NCI-H524 (cell line): ENCODE measurements around the gene EIF2S3.
A peak's percentile ranks its signal among the peaks of the same experiment; 100 is the strongest.
"Not testable (repeated sequence)": the region's sequence is repeated elsewhere in the genome, so short reads cannot be mapped to it uniquely, and the experiment has no call there.

Experiments
- DNase-seq, 2 experiments: peaks; one replicate each; lab custom pipeline; 2025; lab: John Stamatoyannopoulos, UW

EIF2S3 gene

DNA sequence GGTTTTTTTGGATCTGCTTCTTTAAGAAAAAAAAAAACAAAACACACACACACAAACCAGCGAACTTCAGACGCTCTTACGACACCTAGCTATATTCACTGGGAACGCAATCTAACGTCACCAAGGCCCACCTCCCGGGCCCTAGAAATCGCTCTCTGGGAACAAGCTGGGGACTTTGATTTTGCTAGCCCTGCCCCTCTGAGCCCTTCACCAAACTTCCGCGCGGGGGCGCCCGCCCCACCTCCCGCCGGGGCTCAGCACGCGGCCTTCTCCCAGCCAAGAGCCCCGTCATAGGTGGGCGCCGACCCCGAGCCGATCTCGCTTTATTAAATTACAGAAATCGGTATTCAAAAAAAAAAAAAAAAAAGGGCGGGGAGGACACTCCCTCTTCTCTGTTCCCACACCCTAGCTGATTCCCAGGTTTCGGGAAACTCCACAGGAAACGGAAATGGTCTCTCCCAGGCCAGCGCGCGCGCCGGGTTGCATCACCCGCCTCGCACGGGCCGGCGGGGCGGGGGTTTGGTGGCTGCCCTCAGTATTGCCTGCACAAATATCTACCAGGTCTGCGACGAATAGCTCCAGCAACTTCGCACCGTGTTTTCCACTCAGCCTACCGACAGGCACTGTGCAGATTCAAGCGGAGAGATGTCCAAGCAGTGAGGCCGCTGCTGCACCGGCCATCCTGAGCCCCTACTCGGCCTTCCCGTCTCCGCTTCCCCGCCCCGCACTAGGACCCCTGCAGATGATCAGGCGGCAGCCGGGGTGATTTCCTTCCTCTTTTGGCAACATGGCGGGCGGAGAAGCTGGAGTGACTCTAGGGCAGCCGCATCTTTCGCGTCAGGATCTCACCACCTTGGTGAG lies at the start of gene EIF2S3:
Gene EIF2S3, plus strand, starts transcription at position 775 of the 861 bp plus-strand sequence. Its CDS starts 13 bp downstream, at position 788.
- DNase-seq = peak; percentile 90 to 96

DNA sequence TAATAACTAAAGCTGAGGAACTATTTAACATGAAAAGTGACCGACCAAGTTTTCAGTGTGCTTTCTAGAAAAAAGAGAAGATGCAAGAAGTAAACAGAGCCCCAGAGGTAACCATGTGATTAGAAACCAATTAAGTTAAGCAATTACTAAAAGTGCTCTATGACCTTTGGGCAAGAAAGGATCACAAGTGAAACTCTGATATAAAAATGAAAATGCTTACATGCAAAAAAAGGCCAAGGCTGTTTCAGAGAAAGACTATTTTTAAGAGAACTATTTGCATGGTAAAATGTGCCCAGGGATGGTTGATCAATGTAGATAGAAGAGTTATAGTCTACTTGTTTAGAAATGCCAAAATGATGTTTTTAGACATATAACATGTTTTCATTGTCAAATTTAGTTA lies 49.7 kb upstream of the EIF2S3 start:
- no peak for DNase-seq

DNA sequence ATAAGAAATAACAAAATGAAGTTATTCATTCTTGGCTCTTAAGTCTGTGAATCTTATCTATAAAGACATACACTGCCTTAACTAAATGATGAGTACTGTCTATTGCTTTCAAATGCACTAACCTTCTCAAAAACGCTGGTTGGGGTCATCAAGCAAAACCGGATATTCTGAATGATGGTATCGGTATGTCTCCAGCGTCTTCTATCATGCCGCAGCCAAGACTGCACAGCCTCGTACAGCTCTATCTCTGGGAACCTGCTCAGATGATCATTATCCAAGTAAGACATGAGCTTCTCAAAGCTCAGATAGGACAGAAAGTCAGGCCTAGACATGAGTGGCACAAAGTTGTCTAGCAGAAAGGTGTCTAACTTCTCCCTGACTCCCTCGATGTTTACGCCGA lies 48.9 kb upstream of the EIF2S3 start:
- DNase-seq = no peak

DNA sequence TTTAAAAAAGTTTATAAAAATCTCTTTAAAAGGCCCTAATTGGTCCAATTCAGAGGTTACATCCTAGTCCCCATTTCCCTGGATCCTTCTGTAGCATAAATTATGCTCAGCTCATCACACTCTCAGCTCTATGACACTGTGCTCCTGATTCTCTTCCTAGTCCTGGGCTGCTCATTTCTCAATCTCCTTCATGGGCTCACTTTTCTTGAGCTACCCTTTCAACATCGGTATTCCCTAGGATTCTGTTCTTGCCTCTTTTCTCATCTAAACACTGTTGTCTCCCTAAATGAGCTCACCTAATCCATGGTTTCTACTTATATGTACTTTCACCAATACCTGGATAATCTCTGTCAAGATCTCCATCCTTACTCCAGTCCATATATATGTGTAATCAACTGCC lies 42.5 kb upstream of the EIF2S3 start:
- DNase-seq = no peak

DNA sequence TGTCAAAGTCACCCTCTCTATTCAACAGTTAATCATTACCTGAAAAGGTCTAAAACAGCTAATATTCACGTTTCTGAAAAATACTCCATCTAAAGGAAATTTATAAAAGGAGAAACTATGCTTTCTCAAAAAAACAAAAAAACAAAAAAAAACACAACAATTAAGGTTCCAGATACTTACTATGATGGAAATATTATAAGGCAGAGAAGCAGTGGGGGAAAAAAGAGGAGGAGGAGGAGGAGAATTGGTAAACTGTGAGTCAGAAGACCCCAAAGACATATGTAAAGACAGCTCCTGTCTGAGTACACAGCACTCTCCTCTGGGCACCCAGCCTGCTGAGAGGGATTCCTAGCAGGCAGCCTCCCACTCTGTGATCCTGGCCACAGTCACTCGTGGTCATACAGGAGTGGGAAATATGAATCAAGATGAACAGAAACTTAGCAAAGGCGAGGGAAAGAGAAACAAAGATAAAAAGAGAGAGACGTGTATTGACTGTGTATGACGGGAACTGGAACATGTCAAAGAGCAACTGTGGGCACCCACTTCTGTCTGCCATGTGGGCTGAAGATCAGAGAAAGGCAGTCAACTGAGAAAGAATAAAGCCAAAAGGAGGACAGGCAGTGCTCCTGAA lies 40.3 kb upstream of the EIF2S3 start:
- no peak for DNase-seq

DNA sequence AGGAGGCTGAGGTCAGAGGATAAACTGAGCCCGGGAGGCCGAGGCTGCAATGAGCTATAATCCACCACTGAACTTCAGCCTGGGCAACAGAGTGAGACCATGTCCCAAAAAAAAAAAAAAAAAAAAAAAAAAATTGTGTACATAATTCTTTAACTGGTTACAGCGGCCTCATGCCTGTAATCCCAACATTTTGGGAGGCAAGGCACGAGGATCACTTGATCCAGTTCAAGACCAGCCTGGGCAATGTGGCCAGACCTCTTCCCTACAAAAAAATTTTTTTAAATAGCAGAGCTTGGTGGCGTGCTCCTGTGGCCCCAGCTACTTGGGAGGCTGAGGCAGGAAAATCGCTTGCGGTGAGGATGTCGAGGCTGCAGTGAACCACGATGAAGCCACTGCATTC lies 37.1 kb upstream of the EIF2S3 start:
- no peak for DNase-seq

DNA sequence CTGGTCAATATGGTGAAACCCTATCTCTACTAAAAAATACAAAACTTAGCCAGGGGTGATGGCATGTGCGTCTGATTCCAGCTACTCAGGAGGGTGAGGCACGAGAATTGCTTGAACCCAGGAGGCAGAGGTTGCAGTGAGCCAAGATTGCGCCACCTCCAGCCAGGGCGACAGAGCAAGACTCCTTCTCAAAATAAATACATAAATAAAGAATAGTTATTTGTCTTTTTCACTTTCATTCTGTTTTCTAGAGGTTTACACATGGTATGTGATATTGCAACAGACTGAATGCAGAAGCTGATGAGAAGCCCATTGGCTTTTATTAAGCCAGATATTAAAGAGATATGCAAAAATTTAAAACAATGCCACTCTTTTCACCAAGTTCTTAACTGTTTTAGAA lies 35.9 kb upstream of the EIF2S3 start:
- no peak for DNase-seq

DNA sequence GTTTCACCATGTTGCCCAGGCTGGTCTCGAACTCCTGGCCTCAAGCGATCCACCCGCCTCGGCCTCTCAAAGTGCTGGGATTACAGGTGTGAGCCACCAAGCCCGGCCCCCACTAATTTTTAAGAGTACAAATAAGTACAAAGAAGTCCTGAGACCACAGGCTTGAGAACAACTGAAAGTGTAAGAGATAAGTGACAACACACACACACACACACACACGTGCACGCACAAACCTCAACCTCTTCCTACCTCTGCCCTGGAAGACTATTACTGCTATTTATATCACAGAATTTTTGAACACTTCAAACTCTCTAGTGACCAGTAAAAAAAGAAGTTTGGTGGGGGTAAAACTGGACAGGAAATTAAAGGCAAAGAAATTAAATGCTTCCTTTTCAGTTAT lies 35.3 kb upstream of the EIF2S3 start:
- DNase-seq = no peak

DNA sequence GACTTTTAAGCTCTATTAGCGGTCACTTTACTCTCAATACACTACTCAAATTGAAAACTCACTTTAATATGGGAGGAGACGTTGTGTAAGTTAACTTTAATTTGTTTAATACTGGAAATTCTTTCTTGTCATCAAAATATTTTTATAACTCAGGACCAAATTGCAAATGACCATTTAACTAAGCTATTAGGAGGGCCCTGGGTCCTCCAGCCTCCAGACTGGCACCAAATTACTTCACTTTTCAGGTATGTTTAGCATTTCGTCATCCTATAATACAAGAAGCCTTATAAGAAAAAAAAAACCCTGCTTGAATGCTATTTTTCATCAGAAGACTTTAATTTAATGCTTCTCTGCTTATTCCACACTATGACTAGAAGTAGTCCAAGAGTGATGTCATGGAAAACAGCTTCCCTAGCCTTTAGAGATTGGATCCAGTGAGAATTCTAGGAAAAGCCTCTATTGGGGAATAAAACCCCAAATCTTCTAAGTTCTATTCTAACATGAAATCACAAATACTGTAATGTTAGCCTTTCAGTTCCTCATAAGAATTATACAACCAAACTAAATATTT lies 34.4 kb upstream of the EIF2S3 start:
- no peak for DNase-seq

DNA sequence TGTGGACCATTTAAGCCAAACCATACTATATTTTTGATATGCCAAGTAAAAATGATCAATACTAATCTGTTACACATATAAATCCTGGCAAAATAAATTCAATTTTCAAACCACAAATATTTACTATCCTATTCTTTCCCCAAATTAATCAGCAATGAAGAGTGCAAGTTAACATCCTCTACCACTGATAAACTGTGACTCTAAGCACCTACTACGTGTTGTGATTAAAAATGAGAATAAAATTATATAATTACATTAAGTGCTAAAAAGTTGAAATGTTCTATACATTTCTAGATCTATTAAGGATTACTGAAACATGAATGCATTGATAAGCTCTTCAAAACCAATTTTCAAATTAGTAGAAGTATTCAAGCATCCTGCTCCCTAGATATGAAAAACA lies 31.2 kb upstream of the EIF2S3 start:
- no peak for DNase-seq

DNA sequence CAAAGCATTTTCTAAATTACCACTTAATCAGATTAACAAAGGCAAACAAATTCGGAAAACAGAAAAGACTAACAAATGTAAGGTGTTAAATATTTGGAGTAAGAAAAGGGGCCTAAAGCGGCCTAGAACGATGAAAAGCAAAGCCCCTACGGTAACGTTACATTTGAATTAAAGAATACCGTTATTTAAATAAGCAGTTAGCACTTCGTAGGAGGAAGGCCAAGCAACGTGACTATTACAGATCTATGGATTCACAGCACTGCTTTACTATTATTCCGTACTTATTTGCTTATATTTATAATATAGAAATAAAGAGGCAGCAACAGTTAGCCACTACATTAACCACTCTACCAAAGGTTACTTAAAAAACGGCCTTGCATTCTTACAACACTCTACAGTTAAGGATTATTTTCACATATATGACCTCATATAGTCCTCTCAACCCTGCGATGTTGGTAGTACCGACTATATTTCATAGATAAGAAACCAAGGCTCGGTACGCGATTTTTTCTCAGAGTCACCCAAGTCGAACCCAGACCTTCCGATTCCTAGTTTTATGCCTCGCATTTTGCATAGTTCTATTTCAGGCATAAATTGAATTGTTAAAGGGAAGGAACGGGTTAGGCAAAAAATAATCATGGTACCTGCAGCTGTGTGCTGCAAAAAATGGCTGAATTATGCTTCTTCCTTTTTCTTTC lies 30.6 kb upstream of the EIF2S3 start:
- peak; percentile 8 to 18 for DNase-seq

DNA sequence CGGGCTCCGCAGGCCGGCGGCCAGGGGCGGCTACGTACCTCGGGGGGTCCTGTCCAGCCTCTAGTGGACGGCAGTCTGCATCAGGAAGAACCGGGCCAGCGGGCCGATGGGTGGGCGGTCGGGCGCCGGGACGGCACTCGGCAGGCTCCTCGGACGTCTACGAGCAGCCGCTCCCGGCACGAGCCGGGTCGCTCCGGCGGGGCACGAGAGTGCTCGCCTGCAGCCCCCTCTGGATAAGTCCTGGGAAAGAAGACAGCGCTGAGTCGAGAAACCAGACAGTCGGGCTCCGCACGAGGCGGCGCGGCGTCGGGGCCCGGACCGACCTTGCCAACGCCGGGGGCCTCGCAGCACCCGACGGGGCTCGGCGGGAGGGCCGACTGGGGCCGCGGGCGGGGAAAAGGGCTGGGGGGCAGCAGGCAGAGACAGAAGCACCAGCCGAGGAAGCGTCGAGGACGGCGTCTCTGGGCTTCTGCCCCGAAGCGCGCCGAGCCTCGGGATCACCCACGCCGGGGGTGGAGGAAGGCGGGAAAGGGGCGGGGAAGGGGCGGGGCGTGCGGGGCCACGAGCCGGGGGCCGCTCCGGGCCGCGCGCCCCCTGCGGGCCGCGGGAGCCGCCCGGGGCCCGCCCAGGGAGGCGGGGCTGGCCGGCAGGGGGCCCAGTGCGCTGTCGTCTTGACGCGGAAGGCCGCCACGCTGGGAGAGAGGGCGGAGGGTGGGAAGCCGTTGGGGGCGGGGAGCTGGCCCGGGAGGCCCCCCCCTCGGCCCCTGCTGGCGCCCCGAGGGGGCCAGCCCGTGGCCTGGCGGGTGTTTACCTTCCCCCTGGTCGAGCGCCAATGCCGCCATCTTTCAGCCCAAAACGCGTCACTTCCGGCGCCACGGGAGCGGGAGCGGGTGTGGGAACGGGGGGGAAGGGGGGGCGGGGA lies 29.7 kb upstream of the EIF2S3 start:
- peak; percentile 87 to 95 for DNase-seq

DNA sequence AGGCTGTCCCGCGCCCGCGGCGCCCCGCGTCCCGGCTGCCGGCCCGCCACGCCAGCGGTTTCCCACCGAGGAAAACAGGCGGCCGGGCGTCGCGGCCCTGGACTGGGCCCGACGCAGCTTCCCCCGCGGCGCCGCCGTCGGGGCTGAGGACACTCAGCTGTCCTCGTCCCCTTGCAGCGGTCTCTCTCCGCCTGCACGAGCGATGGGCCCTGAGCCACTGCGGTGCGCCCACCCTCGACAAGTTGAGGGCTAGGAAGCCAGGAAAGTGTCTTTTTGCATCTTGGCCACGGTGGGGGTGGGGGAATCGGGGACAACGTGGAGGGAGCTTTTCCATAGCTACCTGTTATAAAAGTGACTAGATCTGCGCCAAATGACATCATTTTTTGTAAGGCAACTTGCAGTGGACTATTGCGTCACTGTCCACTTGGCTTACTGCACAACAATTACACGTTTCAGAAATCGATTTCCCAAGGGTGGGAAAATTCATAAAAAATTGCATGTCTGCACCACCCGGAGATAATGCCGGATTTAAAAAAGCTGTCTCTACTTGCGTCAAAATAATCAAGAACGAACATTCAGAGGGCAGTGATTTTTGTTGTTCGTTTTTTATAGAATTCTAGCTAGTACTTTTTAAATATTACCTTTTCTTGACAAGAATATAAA lies 28.9 kb upstream of the EIF2S3 start:
- DNase-seq = peak; percentile 43 to 76

DNA sequence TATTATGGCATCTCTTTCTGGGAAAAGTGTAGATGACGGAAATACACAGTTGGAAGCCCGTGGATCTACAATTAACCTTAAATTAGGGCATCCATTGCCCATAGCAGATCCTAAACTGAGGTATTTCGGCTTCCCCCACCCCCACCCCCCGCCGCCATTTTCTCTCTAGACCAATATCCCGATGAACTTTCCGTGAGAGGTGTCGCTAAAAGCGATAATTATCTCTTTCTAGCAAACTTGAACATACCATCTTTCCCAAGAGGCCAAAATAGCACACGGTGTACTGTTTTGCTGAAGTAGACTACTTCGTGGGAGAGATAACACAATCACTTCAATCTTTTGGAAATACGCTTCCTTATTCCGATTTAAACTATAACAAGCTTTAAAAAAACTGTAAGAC lies 28.3 kb upstream of the EIF2S3 start:
- DNase-seq = peak in 1 of 2 experiments; percentile 28

DNA sequence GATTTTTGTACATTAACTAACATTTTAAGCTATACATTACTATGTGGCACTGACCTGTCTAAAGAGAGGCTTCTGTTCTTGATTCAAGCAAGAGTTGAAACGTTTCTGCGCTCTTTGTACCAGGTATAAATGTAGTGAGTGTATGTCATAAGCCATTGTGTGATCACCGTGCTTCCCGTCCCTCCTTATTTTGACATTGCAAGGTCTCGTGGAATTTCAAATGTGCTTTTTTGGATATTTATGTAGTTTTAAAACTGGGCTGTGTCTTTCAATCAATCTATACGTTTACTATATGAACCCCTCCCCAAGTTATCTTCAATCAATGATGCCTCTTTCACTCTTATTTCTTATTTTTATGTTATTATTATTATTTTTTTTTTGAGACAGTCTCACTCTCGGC lies 27.7 kb upstream of the EIF2S3 start, which contains the start of gene KLHL15:
Gene KLHL15, minus strand, starts transcription at position 101 of the 400 bp plus-strand sequence. CDS start 20,493 bp downstream, outside the sequence.
- no peak for DNase-seq

DNA sequence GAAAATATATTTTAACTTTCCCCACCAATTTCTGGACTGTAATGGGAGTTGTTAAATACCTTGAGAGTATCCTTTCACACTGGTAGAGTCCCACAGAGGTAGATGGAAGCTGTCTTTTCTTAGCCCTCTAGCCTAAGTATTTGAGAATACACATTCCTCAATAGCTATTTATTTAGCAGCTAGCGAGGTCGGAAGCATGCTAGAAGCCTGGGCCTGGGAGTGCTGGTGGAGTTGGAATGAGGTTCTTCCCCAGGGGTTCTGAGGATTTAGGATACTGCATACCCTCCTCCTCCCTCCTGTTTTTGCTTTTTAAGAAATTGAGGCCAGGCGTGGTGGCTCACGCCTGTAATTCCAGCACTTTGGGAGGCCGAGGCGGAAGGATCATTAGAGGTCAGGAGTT lies 26.8 kb upstream of the EIF2S3 start:
- no peak for DNase-seq

DNA sequence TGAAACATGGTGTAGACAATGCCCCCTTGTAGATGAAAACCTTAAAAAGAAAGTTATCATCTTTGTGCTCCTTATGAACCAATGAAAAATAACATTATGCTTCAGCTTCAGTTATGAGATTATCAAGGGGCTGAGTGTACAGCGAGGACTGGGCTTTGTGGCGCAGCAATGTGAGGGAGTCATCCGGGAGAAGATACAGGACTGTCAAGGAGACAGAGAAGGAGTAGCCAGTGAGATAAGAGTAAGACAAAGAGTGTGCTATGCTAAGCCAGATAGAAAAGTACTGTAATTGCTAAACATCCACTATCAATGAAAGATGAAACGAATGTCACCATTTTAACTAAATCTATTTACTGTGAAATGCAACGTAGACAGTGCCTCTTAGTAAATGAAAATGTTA lies 24.2 kb upstream of the EIF2S3 start:
- no peak for DNase-seq

DNA sequence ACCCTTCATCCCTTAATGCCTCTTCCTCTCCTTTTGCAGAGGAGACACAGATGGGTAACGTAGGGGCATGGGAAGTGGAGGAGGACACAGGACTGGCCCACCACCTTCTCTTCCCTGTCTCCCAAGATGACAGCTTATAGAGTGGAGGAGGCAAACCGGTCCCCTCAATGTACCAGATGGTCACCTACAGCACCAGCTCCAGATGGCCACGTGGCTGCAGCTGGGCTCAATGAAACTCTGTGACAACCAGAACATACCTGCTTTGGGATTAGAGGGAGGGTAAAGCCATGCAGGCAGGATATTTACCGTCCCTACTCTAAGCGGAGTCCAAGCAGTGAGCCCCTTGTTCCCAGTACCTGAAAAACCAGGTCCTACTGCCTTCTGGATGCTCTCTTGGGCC lies 20.3 kb upstream of the EIF2S3 start:
- DNase-seq = peak; percentile 90 to 95

DNA sequence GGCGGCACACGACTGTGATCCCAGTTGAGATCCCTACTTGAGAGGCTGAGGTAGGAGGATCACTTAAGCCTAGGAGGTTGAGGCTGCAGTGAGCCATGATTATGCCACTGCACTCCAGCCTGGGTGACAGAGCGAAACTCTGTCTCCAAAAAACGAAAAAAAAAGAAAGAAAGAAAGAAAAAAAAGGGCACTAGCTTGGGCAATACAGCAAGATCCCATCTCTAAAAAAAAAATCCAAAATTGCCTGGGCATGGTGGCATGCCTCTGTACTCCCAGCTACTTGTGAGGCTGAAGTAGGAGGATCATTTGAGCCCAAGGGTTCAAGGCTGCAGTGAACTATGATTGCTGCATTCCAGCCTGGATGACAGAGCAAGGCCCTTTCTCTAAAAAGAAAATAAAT lies 17.0 kb upstream of the EIF2S3 start:
- no peak for DNase-seq

DNA sequence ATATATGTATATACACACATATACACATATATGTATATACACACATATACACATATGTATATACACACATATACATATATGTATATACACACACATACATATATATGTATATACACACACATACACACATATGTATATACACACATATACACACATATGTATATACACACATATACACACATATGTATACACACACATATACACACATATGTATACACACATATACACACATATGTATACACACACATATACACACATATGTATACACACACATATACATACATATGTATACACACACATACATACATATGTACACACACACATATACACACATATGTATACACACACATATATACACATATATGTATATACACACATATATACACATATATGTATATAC lies 8.7 kb upstream of the EIF2S3 start:
- DNase-seq = not testable (repeated sequence)

DNA sequence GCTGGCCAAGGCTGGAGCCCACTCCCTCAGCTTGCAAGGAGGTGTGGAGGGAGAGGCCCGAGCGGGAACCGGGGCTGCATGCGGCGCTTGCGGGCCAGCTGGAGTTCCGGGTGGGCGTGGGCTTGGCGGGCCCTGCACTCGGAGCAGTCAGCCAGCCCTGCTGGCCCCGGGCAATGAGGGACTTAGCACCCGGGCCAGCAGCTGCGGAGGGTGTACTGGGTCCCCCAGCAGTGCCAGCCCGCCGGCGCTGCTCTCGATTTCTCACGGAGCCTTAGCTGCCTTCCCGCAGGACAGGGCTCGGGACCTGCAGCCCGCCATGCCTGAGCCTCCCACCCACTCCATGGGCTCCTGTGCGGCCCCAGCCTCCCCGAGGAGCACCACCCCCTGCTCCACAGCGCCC lies 5.1 kb upstream of the EIF2S3 start:
- not testable (repeated sequence) for DNase-seq
